Psoas muscle (tissue), 8 donors: ENCODE data around the gene GPR143. TPM values are rescaled to one million over a fixed set of nuclear protein-coding genes. Genes with fewer than 3 reads are reported as not detected.

ENCODE experiments used
- ATAC-seq, 4 donors: fragments of 200-7000 bp; cut with Tn5 transposase; one replicate each; pipeline ENCODE4 v1.9.1; 2020; ENCODE audit warnings: moderate library complexity in 3 of 4, mild to moderate bottlenecking in 2 of 4
- DNase-seq, 2 donors: peaks; one replicate each; pipeline ENCODE4 v3.0.0-alpha.2; 2020
- H3K27ac ChIP-seq: fragments of 200-600 bp; one replicate; pipeline ENCODE4 v1.8.0; 2022
- H3K27me3 ChIP-seq, 3 donors: fragments of 200-600 bp in 1 of 3; one replicate each; pipeline versions ENCODE4 v1.6.1 to v1.8.0; 2013 to 2022; ENCODE audit warnings: low read length in 2 of 3, mild to moderate bottlenecking in 2 of 3, moderate library complexity in 1 of 3; ENCODE audit not compliant: insufficient read depth in 3 of 3
- H3K36me3 ChIP-seq, 2 donors: fragments of 200-600 bp in 1 of 2; one replicate each; pipeline versions ENCODE4 v1.6.1 to v1.8.0; 2013 to 2022; ENCODE audit warnings: low read depth in 1 of 2, mild to moderate bottlenecking in 1 of 2, moderate library complexity in 1 of 2; ENCODE audit not compliant: insufficient read depth in 1 of 2
- H3K4me1 ChIP-seq: fragments of 200-600 bp; one replicate; pipeline ENCODE4 v1.8.0; 2022
- H3K4me3 ChIP-seq: fragments of 200-600 bp; one replicate; pipeline ENCODE4 v1.8.0; 2022; ENCODE audit warnings: mild to moderate bottlenecking
- H3K9me3 ChIP-seq: fragments of 200-600 bp; one replicate; pipeline ENCODE4 v1.8.0; 2022
- CTCF ChIP-seq: fragments of 200-600 bp; IDR thresholded peaks from one replicate; pipeline ENCODE4 v1.8.0; 2022; ENCODE audit warnings: antibody characterized with exemption
- WGBS, 3 donors: extraction: QIAGEN DNeasy Blood & Tissue Kit; methylation state at CpG; one replicate each; pipeline versions ENCODE4 v1.1.6 to v1.1.7; 2013; 5-methylcytosine and 5-hydroxymethylcytosine counted together
- intact Hi-C, 2 donors: fragments of 100-400 bp; cut with DNase I; formaldehyde crosslinking; loops; one replicate each; pipeline versions ENCODE4 v1.11.0 to v1.14.2; 2022
- polyA plus RNA-seq, 3 donors: library from polyadenylated mRNA; stranded (reverse); fragments of 200-250 nt; gene quantifications; one replicate each; pipeline ENCODE4 v1.2.3, GENCODE V29; 2013
- total RNA-seq, 4 donors: library from RNA; stranded (reverse); fragmentation: NEBNext Ultra II Directional in 2 of 4; extraction: Animal tissue kit (Norgen Biotek cat#: 25700) in 2 of 4; gene quantifications; one replicate each; pipeline versions ENCODE4 v1.2.1 to v1.2.4, GENCODE V29; 2021 to 2023
- donor health status: healthy with polysubstance abuse.
- donor health status: DM: no; HTN: no; CAD: no; lungs with moderate emphysema.
- donor health status: Bipolar disorder and iron deficiency.
- donor health status: healthy.
- donor health status: DM: yes; HTN: yes; CAD: no.
- donor health status: DM: no; HTN: no; CAD: no.
- donor health status: DM: no; HTN: no; CAD: no.
- donor health status: DM: yes; HTN: yes; CAD: no.

GPR143 gene
- total and polyA plus RNA-seq, 7 donors, result 0.03 TPM; not detected in 6

- Histone ChIP-seq H3K27me3 (no peaks in the 10 kb centered on the region), H3K27ac (no peak overlapping the region), H3K9me3 (no peaks in the 10 kb centered on the region), H3K36me3 (no peaks in the 10 kb centered on the region), H3K4me3 (no peak overlapping the region), H3K4me1 (no peaks in the 10 kb centered on the region)
- whole genome bisulfite sequencing, 3 donors, result 93 to 96% (median 96%) methylated on average over 3 of the region's 3 CpGs
- no peak for DNase-seq
- no peak for ATAC-seq
- no peak for TF ChIP-seq CTCF
- intact Hi-C loops, result no loop called here
Observed at GRCh38 chrX:9678215-9678965, 87.3 kb downstream of the GPR143 start.

GRCh38 chrX:9677098-9677739 lies 88.4 kb downstream of the GPR143 start:
- ATAC-seq, result peak in 1 of 4 donors; percentile 43
- H3K36me3 ChIP-seq, result no peaks in the 10 kb centered on the region
- no peak for DNase-seq
- H3K4me1 ChIP-seq, result no peaks in the 10 kb centered on the region
- TF ChIP-seq CTCF, result no peak
- no peak overlapping the region for H3K4me3 ChIP-seq
- H3K9me3 ChIP-seq, result no peaks in the 10 kb centered on the region
- WGBS, 3 donors, result 43 to 51% (median 50%) methylated on average over 7 of the region's 7 CpGs
- H3K27ac ChIP-seq, result no peak overlapping the region
- H3K27me3 ChIP-seq, result no peaks in the 10 kb centered on the region
- intact Hi-C loops, result no loop called here

- no peaks in the 10 kb centered on the region for H3K9me3 ChIP-seq
- ATAC-seq (no peak), DNase-seq (no peak)
- no peaks in the 10 kb centered on the region for H3K27me3 ChIP-seq
- no peak overlapping the region for H3K4me3 ChIP-seq
- no peaks in the 10 kb centered on the region for H3K4me1 ChIP-seq
- 55 to 66% (median 63%) methylated on average over 6 of the region's 6 CpGs for WGBS, 3 donors
- intact Hi-C loops, result no loop called here
- TF ChIP-seq CTCF, result no peak
- H3K27ac ChIP-seq, result no peak overlapping the region
- no peaks in the 10 kb centered on the region for H3K36me3 ChIP-seq
Observed at GRCh38 chrX:9676738-9677097, 88.9 kb downstream of the GPR143 start.

- Histone ChIP-seq H3K36me3 (no peaks in the 10 kb centered on the region), H3K4me1 (no peaks in the 10 kb centered on the region), H3K9me3 (no peaks in the 10 kb centered on the region), H3K27me3 (no peaks in the 10 kb centered on the region), H3K4me3 (no peak overlapping the region), H3K27ac (no peak overlapping the region)
- WGBS, 3 donors, result 31 to 44% (median 34%) methylated on average over 13 of the region's 13 CpGs
- peak in 1 of 4 donors; percentile 40 for ATAC-seq
- peak in 1 of 2 donors; percentile 17 for DNase-seq
- intact Hi-C loops, result no loop called here
- TF ChIP-seq CTCF, result no peak
Observed at GRCh38 chrX:9676306-9676705, 89.3 kb downstream of the GPR143 start.

Other genes with a start within 250 kb of the GPR143 start
- gene SHROOM2, start 20.6 kb upstream of the GPR143 start, total RNA-seq, result under 1 TPM; 0.11 to 0.47 (median 0.23) TPM
- under 1 TPM; 0.05 to 0.12 (median 0.06) TPM for gene SHROOM2, start 20.6 kb upstream of the GPR143 start, polyA plus RNA-seq
- not detected for gene CLDN34, start 201.5 kb upstream of the GPR143 start, total RNA-seq
- not detected for gene CLDN34, start 201.5 kb upstream of the GPR143 start, polyA plus RNA-seq